K562 (cell line): ENCODE data around the gene ZBTB38. TPM values are rescaled to one million over a fixed set of nuclear protein-coding genes. Genes with fewer than 3 reads are reported as not detected.
A peak's percentile ranks its signal among the peaks of the same experiment; 100 is the strongest.

ENCODE experiments used
- ATF1 ChIP-seq, 2 experiments: fragments of 450-650 bp in 1 of 2; IDR thresholded peaks; 2 replicates each; pipeline ENCODE4 v1.6.1; 2016; ENCODE audit warnings: missing compliant biosample characterization in 1 of 2, missing genetic modification characterization in 1 of 2
- ATF3 ChIP-seq, 2 experiments: fragments of 450-650 bp in 1 of 2; sonication (generic) in 1 of 2; formaldehyde crosslinking in 1 of 2; IDR thresholded peaks in 1 of 2; conservative IDR thresholded peaks in 1 of 2; 2 replicates each; pipeline versions ENCODE4 v1.6.1 to v1.8.1; 2016 to 2023; ENCODE audit warnings: mild to moderate bottlenecking in 2 of 2, moderate library complexity in 2 of 2, inconsistent platforms in 1 of 2, missing genetic modification reagents in 1 of 2
- ATF7 ChIP-seq: fragments of 450-650 bp; IDR thresholded peaks from 2 replicates; pipeline ENCODE4 v1.7.1; 2014; ENCODE audit warnings: mild to moderate bottlenecking, moderate library complexity
- CREB1 ChIP-seq, 2 experiments: sonication (generic) in 1 of 2; formaldehyde crosslinking in 1 of 2; IDR thresholded peaks; 2 replicates each; pipeline versions ENCODE4 v1.6.1 to v1.8.0; 2012 to 2022; ENCODE audit warnings: inconsistent platforms in 1 of 2, mild to moderate bottlenecking in 1 of 2, missing genetic modification reagents in 1 of 2, moderate library complexity in 1 of 2
- NFRKB ChIP-seq: fragments of 450-650 bp; IDR thresholded peaks from 2 replicates; pipeline ENCODE4 v1.6.1; 2016; ENCODE audit warnings: low read depth
- NKRF ChIP-seq: fragments of 450-650 bp; IDR thresholded peaks from 2 replicates; pipeline ENCODE4 v1.6.1; 2016; ENCODE audit warnings: borderline replicate concordance
- ZNF395 ChIP-seq: fragments of 200-800 bp; sonication (Bioruptor generic); IDR thresholded peaks from 2 replicates; pipeline ENCODE4 v1.6.1; 2017; ENCODE audit warnings: missing genetic modification characterization, missing compliant biosample characterization
- ZNF592 ChIP-seq: fragments of 450-650 bp; IDR thresholded peaks from 2 replicates; pipeline ENCODE4 v1.6.1; 2017; ENCODE audit warnings: antibody characterized with exemption, mild to moderate bottlenecking
- polyA plus RNA-seq, 8 experiments: library from polyadenylated mRNA; depleted of rRNA in 4 of 8; stranded (reverse) in 5 of 8; unstranded in 3 of 8; fragments of >200 nt; fragmentation: Nextera tagmentation in 2 of 8; fragmentation: Illumina TruSeq in 1 of 8; extraction: Ambion mirVana in 2 of 8; extraction: Trizol in 1 of 8; gene quantifications; 2 replicates each; pipeline versions ENCODE4 v1.2.1 to v1.2.3, GENCODE V29; 2011 to 2014; ENCODE audit warnings: inconsistent platforms in 1 of 8, missing spikeins in 1 of 8
- total RNA-seq, 7 experiments: library from RNA; depleted of rRNA in 6 of 7; stranded (reverse); fragments of >200 nt in 6 of 7; fragmentation: Illumina TruSeq in 2 of 7; extraction: Trizol in 2 of 7; gene quantifications; 2 replicates each; pipeline versions ENCODE4 v1.2.1 to v1.2.3, GENCODE V29; 2011 to 2021; ENCODE audit warnings: low replicate concordance in 1 of 7
- TF ChIP-seq, protein P1 (sequence below): fragments of 450-650 bp; IDR thresholded peaks from 2 replicates; pipeline ENCODE4 v1.6.1; 2016; ENCODE audit warnings: low read depth

Gene ZBTB38
- total and polyA plus RNA-seq, 9 of the 15 experiments (the other 6 are each of a cell fraction or from before 2014, with no cell fraction given), result 12.1 to 39.4 (median 22.9) TPM

DNA sequence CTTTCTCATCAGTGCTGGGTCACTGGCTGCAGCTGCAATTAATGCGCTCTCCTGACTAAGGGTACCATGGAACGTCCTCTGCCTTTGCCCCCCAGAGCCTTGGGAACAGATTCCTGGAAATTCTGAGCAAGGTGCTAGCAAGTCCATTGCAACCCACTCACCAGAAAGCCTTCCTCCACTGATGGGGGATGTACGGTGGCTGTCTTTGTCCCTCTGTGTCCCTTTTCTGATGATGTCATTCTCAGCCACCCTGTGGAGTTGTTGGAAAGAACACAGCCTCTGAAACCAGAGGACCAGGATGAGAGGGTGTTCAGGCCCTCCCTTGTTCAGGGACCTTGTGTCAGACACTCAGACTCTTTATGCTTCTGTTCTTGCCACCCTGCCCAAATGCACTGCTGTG is 38.1 kb upstream of the ZBTB38 start (continued):
- TF ChIP-seq ATF3 (IDR thresholded peaks at IDR 0.05), result peak; percentile 90
- no peak for TF ChIP-seq ATF3 (CRISPR knock-in tag; conservative IDR thresholded peaks at IDR 0.05)
- TF ChIP-seq, protein P1, sequence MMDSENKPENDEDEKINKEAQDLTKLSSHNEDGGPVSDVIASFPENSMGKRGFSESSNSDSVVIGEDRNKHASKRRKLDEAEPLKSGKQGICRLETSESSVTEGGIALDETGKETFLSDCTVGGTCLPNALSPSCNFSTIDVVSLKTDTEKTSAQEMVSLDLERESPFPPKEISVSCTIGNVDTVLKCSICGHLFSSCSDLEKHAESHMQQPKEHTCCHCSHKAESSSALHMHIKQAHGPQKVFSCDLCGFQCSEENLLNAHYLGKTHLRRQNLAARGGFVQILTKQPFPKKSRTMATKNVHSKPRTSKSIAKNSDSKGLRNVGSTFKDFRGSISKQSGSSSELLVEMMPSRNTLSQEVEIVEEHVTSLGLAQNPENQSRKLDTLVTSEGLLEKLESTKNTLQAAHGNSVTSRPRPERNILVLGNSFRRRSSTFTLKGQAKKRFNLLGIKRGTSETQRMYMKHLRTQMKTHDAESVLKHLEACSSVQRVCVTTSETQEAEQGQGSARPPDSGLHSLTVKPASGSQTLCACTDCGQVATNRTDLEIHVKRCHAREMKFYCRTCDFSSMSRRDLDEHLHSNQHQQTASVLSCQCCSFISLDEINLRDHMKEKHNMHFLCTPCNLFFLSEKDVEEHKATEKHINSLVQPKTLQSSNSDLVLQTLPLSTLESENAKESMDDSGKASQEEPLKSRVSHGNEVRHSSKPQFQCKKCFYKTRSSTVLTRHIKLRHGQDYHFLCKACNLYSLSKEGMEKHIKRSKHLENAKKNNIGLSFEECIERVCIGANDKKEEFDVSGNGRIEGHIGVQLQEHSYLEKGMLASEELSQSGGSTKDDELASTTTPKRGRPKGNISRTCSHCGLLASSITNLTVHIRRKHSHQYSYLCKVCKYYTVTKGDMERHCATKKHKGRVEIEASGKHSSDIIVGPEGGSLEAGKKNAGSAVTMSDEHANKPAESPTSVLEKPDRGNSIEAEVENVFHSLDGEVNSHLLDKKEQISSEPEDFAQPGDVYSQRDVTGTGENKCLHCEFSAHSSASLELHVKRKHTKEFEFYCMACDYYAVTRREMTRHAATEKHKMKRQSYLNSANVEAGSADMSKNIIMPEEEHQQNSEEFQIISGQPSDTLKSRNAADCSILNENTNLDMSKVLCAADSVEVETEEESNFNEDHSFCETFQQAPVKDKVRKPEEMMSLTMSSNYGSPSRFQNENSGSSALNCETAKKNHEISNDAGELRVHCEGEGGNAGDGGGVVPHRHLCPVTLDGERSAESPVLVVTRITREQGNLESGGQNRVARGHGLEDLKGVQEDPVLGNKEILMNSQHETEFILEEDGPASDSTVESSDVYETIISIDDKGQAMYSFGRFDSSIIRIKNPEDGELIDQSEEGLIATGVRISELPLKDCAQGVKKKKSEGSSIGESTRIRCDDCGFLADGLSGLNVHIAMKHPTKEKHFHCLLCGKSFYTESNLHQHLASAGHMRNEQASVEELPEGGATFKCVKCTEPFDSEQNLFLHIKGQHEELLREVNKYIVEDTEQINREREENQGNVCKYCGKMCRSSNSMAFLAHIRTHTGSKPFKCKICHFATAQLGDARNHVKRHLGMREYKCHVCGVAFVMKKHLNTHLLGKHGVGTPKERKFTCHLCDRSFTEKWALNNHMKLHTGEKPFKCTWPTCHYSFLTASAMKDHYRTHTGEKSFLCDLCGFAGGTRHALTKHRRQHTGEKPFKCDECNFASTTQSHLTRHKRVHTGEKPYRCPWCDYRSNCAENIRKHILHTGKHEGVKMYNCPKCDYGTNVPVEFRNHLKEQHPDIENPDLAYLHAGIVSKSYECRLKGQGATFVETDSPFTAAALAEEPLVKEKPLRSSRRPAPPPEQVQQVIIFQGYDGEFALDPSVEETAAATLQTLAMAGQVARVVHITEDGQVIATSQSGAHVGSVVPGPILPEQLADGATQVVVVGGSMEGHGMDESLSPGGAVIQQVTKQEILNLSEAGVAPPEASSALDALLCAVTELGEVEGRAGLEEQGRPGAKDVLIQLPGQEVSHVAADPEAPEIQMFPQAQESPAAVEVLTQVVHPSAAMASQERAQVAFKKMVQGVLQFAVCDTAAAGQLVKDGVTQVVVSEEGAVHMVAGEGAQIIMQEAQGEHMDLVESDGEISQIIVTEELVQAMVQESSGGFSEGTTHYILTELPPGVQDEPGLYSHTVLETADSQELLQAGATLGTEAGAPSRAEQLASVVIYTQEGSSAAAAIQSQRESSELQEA, result peak; percentile 75
- peak; percentile 42; the same call in 1 of the 2 replicates for TF ChIP-seq NFRKB
- TF ChIP-seq ZNF395, result 0 out of 2 replicates have a peak, but pooled peaks have one; percentile 27
- peak; percentile 58 for TF ChIP-seq ATF1 (CRISPR knock-in tag; IDR thresholded peaks at IDR 0.05)
- peak; percentile 48 for TF ChIP-seq ATF1 (tag; IDR thresholded peaks at IDR 0.05)
- TF ChIP-seq CREB1 (IDR thresholded peaks at IDR 0.05), result peak; percentile 49; the same call in 1 of the 2 replicates
- peak; percentile 77 for TF ChIP-seq CREB1 (CRISPR knock-in tag; IDR thresholded peaks at IDR 0.05)
- TF ChIP-seq ZNF592, result peak; percentile 43; the same call in 1 of the 2 replicates
- peak; percentile 83 for TF ChIP-seq ATF7
- no peak for TF ChIP-seq NKRF
